NCI-H510A (cell line): ENCODE results near the gene SOX8.
"Not testable (repeated sequence)": the region's sequence is repeated elsewhere in the genome, so short reads cannot be mapped to it uniquely, and the experiment has no call there.

Experiments used
- DNase-seq: peaks from one replicate; lab custom pipeline; 2025; lab: John Stamatoyannopoulos, UW

Gene SOX8

DNA sequence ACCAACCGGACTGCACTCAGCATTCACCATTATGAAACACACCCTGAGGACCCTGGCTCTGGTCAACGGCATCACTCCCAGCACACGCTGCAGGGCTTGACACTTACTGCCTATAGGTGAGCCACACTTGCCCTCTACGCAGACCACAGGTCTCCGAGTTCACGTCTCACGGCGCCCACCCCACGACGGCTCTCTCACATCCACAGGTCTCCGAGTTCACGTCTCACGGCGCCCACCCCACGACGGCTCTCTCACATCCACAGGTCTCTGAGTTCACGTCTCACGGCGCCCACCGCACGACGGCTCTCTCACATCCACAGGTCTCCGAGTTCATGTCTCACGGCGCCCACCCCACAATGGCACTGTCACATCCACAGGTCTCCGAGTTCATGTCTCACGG lies 25.8 kb upstream of the SOX8 start:
- not testable (repeated sequence) for DNase-seq

DNA sequence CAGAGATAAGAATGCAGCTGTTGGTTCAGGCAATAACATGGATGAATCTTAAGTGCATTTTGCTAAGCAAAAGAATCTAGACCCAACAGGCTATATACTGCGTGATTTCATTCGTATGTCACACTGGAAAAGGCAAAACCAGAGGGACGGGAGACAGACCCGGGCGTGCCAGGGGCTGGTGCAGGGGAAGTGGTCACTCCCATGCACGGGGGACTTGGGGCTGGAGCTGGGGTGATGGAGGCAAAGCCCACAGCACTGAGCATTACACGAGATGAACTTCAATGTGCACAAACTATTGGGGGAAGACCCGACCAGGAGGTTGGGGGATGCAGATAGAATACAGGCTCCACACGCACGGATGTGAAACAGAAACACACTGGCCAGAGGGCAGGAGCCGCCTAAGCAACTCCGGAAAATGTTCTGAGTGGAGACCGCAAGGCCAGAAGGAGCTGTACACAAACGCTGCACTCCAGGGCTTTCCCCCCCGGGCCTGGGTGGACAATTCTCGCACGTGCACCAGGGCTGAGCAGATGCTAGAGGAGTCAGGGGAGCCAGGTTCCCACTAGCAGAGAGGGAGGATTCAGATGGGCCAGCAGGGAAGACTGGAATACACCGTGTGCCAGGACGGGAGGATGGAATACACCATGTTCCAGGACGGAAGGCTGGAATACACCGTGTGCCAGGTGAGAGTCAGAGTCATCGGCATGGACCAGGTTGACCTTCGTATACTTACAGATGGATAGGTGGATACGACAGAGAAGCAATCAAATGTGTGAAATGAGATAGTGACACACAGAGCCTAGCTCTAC lies 22.1 kb upstream of the SOX8 start:
- no peak for DNase-seq

- DNase-seq = no peak
Measured at GRCh38 chr16:962366-962765, 19.2 kb upstream of the SOX8 start.

DNA sequence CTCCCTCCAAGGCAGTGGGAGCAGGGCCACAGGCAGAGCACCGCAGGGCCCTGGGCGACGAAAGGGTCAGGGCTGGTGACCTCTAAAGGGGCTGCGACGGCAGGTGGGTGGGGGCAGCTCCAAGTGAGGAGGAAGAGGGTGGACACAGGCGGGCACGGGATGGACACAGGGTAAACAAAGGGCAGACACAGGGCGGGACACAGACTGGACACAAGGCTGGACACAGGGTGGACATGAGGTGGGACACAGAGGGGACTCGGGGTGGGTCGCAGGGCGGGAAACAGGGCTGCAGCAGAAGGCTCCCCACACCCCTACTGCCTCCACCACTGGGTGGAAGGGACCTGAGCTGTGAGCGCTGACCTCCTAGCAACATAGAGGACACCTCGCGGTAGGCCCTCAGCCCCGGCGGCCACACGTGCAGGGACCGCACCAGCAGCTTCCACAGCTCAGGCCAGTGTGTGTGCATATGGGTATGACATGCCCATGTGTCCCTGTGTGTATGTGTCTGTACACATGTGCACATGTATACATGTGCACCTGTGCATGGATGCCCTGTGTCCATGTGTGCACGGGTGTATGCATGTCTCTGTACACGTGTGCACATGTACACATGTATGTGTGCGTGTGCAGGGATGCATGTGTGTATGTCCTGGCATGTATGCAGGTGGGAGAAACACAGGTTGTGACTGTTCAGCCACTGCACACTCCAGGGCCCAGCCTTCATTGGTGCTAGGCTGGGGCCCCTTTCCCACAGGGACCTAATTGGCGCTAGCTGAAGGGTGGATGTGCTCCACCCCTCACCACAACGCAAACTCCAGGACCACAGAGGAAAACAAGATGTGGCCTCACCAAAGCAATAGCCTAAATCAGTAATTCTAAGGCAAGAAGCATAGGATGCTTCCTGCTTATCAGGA lies 18.4 kb upstream of the SOX8 start:
- no peak for DNase-seq

- no peak for DNase-seq
Measured at GRCh38 chr16:963913-964312, 17.7 kb upstream of the SOX8 start.

DNA sequence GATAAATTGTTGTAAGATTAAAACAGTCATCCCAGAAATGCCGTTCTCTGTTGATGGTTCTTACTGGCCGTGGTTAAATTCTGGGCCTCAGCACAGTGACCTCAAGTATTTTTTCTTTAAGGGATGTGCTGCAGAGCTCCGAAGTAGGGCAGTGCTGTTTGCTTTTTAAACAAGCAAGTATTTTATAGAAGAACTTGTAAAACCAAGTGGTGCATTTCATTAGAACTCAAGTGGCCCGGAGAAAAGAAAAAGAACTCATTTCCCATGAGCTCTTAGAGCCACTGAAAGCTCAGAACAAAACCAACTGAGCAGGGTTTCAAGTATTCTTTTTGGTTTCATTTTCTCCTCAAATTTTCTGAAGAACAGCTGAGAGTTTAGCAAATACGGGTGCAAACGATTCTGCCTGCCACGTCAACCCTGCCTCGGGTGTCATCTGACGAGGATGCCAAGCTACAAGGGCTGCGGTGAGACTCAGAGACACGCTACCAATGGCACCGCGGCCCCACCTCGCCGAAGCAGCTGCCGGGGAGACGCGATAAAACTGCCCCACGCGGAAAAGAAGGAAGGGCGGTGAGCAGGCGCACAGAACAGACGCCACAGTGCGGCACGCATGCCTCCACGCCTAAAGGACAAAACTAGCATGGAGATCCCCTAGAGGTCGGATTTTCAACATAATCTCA lies 17.1 kb upstream of the SOX8 start:
- no peak for DNase-seq

DNA sequence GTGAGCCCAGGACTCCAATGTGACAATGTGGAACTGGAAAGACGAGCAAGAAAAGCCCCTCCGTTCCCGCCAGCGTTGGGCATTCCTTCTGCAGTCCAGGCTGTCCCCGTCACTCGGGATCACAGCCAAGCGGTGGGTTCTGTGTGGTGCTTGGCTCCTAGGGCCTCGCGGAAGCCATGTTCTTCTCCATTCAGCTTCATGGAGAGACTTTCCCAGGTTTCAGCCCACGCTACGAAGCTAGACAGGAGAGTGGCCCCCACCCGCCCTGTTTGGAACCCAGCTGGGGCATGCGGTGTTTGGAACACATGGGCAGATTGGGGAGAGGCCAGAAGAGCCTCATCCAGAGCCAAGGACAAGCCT lies 16.6 kb upstream of the SOX8 start:
- no peak for DNase-seq

- no peak for DNase-seq
Measured at GRCh38 chr16:965487-965886, 16.1 kb upstream of the SOX8 start.

- no peak for DNase-seq
Measured at GRCh38 chr16:966035-966434, 15.5 kb upstream of the SOX8 start.

DNA sequence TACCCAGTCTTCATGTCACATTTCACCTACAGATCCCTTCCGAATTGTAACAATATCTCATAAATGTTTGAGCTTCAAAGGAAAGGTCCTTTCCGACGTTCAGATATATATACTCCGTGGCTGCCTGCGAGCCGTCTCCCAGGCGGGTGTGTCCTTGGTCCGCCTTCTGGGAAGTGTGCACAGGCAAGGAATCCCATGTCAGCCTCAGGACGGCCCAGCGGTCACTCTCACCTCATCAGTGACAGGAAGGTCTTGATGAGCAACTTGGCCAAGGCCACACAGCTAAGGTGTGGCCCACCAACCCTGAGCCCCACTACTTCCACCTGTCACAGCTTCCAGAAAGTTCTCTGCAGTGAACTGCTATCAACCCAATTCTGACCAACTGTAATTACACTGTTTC lies 15.1 kb upstream of the SOX8 start:
- DNase-seq = no peak

- DNase-seq = no peak
Measured at GRCh38 chr16:967077-967541, 14.5 kb upstream of the SOX8 start.

DNA sequence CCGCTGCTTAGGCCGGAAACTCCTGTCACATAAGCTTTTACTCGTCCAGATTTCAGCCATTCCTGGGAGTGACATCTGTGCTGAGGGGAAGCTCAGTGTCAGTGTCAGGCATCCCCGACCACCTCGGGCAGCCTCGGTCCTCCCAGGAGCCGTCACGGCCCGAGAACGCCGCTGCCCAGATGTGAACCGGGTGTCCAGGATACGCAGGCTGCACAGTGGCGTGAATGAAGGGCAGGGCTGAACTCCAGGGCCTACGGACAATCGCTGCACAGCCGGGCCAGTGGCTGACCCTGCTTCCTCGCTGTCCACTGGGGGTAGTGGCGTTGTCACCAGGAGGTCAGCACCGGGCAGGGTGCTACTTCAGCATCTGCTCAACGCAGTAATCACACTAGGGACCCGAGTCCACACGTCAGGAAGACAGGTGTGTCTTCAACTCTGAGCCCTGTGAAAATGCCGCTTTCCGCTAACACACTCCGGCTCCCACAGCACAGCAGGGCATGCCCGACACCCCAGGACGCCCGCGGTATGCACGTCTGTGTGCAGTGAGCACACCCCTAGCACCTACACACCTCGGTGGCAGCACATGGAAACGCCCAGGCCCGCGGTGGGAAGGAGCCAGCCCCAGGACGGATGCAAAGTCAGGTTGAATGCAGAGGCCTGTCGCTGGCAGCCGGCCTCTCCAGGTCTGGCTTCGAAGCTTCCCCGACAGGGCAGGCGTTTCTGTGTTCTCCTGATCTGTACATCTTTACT lies 13.8 kb upstream of the SOX8 start:
- DNase-seq = no peak

DNA sequence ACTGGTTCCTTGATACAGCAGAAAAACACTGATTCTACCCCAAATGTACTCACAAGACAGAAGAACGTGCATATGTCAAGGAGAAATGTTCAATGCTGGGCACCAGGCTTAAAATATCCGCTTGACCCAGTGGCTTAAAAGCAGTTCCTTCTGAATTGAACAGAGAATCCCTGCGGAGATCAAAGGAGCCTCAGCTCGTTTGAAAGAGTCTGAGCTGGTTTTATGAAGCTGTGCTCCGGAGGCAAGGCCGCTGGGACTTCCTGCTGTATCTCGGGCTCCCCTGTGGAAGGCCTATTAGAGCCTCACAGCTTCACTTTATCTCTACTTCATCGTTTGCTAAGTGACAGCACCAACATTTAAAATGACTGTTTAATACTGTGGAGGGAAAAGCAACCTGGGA lies 12.9 kb upstream of the SOX8 start:
- no peak for DNase-seq

- DNase-seq = no peak
Measured at GRCh38 chr16:969508-970385, 11.8 kb upstream of the SOX8 start.

DNA sequence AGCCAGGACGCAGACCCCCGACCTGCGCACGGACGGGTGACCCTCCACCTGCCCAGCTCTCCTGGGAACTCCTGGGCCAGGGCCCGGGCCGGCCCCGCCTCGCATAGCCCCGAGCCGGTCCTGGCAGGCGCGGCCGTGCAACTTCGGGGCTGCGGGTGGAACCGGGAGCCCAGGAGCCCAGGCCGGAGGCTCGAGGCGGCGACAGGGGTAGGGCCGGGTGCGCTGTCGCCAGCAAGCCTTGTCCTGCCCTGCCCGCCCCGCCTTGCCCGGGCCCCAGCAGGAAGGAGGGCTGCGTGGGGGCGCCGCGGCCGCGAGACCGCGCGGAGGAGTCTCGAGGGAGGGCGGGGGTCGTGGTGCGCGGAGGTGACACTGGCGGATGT lies 11.2 kb upstream of the SOX8 start:
- no peak for DNase-seq

- DNase-seq = no peak
Measured at GRCh38 chr16:970766-971581, 10.6 kb upstream of the SOX8 start, which contains the start of gene LMF1. TSS of gene LMF1 (minus strand) at chr16:970984. CDS start at chr16:970980, 4 bp downstream.

GRCh38 chr16:971582-971905 lies 10.0 kb upstream of the SOX8 start:
- DNase-seq = no peak

- no peak for DNase-seq
Measured at GRCh38 chr16:971981-972315, 9.6 kb upstream of the SOX8 start.

DNA sequence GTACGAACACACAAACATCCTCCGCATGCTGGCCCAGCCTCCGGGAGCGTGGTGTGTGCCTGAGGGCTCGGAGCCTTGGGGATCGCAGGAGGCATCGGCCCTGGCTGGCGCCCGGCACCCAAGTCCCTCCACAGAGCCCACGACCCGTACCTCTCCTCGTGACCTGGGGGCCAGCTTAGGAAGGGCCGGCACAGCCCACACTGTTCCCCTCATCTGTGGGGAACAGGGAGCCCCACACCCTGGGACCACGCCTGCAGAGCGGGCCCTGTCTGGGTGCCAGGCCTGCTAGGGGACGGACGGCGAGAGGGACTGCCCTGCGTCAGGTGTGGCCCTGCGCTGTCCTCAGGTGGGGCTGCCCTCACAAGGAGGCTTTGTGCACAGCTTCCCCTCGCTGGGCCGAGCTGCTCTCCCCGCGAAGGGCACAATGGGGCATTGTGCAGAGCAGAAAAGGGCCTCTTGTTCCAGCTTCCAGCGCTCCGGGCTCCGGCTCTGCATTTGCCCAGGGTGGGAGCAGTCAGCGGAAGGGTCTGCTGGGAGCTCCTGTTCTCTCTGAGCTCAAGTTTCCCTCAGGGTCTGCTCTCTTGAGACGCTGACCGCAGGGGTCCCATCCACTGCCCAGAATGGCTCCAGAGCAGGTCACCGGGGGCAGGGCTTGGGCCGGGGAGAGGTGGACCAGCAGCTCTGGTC lies 9.1 kb upstream of the SOX8 start:
- no peak for DNase-seq

DNA sequence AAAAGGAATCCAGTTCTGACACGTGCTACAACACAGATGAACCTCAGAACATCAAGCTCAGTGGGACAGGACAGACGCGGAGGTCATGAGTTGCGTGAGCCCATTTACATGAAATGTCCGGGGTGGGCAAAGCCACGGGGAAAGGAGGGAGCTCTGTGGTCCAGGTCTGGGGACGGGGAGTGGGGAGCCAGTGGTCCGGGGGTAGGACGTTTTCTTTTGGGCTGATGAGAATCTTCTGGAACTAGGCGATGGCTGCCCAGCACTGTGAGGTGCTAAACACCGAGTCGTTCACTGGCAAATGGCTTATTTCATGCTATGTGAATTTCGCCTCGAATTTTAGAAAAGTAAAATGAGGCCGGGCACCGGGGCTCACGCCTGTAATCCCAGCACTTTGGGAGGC lies 8.2 kb upstream of the SOX8 start:
- DNase-seq = no peak
